T-helper 2 cell (primary cell): ENCODE measurements around the gene WDPCP.
"Not testable (repeated sequence)": the region's sequence is repeated elsewhere in the genome, so short reads cannot be mapped to it uniquely, and the experiment has no call there.

Source experiments
- DNase-seq, 5 experiments: peaks; one replicate each; pipeline versions ENCODE4 v3.0.0 to v3.0.0-alpha.2; 2012 to 2022

WDPCP gene

GRCh38 chr2:63589148-63589958, 1.1 kb upstream of the WDPCP start:
- DNase-seq: peak in 1 of 5 experiments; percentile 48

- no peak for DNase-seq
Observed at GRCh38 chr2:63587814-63588384, 378 bp downstream of the WDPCP start.

GRCh38 chr2:63582873-63583272, 5.4 kb downstream of the WDPCP start:
- no peak for DNase-seq

GRCh38 chr2:63581298-63581961, 6.8 kb downstream of the WDPCP start:
- no peak for DNase-seq

- no peak for DNase-seq
Observed at GRCh38 chr2:63580651-63581297, 7.5 kb downstream of the WDPCP start.

- no peak for DNase-seq
Observed at GRCh38 chr2:63578767-63579166, 9.5 kb downstream of the WDPCP start.

GRCh38 chr2:63576546-63576945, 11.7 kb downstream of the WDPCP start:
- no peak for DNase-seq

GRCh38 chr2:63573726-63574345, 14.4 kb downstream of the WDPCP start:
- DNase-seq: not testable (repeated sequence)

- DNase-seq: not testable (repeated sequence)
Observed at GRCh38 chr2:63573026-63573425, 15.3 kb downstream of the WDPCP start.

GRCh38 chr2:63572001-63572400, 16.3 kb downstream of the WDPCP start:
- DNase-seq: no peak

GRCh38 chr2:63571291-63571690, 17.0 kb downstream of the WDPCP start:
- DNase-seq: no peak

GRCh38 chr2:63569740-63570139, 18.5 kb downstream of the WDPCP start:
- DNase-seq: no peak

- no peak for DNase-seq
Observed at GRCh38 chr2:63562751-63563150, 25.5 kb downstream of the WDPCP start.

GRCh38 chr2:63558922-63559321, 29.4 kb downstream of the WDPCP start:
- DNase-seq: not testable (repeated sequence)

- DNase-seq: not testable (repeated sequence)
Observed at GRCh38 chr2:63557819-63558218, 30.5 kb downstream of the WDPCP start.

- no peak for DNase-seq
Observed at GRCh38 chr2:63555931-63556330, 32.3 kb downstream of the WDPCP start.

- DNase-seq: no peak
Observed at GRCh38 chr2:63555299-63555698, 33.0 kb downstream of the WDPCP start.

GRCh38 chr2:63553049-63553448, 35.2 kb downstream of the WDPCP start:
- no peak for DNase-seq

GRCh38 chr2:63545023-63545422, 43.3 kb downstream of the WDPCP start:
- no peak for DNase-seq

GRCh38 chr2:63544017-63544627, 44.2 kb downstream of the WDPCP start:
- peak in 1 of 5 experiments; percentile 13 for DNase-seq

GRCh38 chr2:63539416-63540162, 48.7 kb downstream of the WDPCP start:
- DNase-seq: no peak

GRCh38 chr2:63538390-63538789, 49.9 kb downstream of the WDPCP start:
- DNase-seq: no peak
